GM21529 (cell line): ENCODE measurements around the gene ANKRD11.
"Not testable (repeated sequence)": the region's sequence is repeated elsewhere in the genome, so short reads cannot be mapped to it uniquely, and the experiment has no call there.

ENCODE experiments used
- ATAC-seq: cut with Tn5 transposase; IDR thresholded peaks from one replicate; pipeline ENCODE4 v1.9.1; 2021; ENCODE audit not compliant: unreplicated experiment

Gene ANKRD11

GRCh38 chr16:89304941-89305705 lies 185.2 kb downstream of the ANKRD11 start:
- ATAC-seq, result no peak

GRCh38 chr16:89304181-89304851 lies 186.0 kb downstream of the ANKRD11 start:
- ATAC-seq, result no peak

- no peak for ATAC-seq
Measured at GRCh38 chr16:89303617-89304016, 186.7 kb downstream of the ANKRD11 start.

GRCh38 chr16:89300976-89301360 lies 189.4 kb downstream of the ANKRD11 start:
- ATAC-seq, result no peak

- ATAC-seq, result no peak
Measured at GRCh38 chr16:89300311-89300975, 189.9 kb downstream of the ANKRD11 start.

GRCh38 chr16:89299357-89300111 lies 190.8 kb downstream of the ANKRD11 start:
- ATAC-seq, result not testable (repeated sequence)

- ATAC-seq, result no peak
Measured at GRCh38 chr16:89298623-89299225, 191.6 kb downstream of the ANKRD11 start.

- no peak for ATAC-seq
Measured at GRCh38 chr16:89297910-89298545, 192.3 kb downstream of the ANKRD11 start.

- ATAC-seq, result no peak
Measured at GRCh38 chr16:89297156-89297874, 193.0 kb downstream of the ANKRD11 start.

GRCh38 chr16:89295915-89296314 lies 194.4 kb downstream of the ANKRD11 start:
- no peak for ATAC-seq

GRCh38 chr16:89295071-89295900 lies 195.1 kb downstream of the ANKRD11 start:
- no peak for ATAC-seq

GRCh38 chr16:89294486-89294885 lies 195.9 kb downstream of the ANKRD11 start:
- no peak for ATAC-seq

- no peak for ATAC-seq
Measured at GRCh38 chr16:89293276-89294143, 196.9 kb downstream of the ANKRD11 start.

GRCh38 chr16:89292443-89293078 lies 197.8 kb downstream of the ANKRD11 start:
- ATAC-seq, result no peak

GRCh38 chr16:89291776-89292175 lies 198.6 kb downstream of the ANKRD11 start:
- no peak for ATAC-seq

- ATAC-seq, result no peak
Measured at GRCh38 chr16:89291363-89291762, 199.0 kb downstream of the ANKRD11 start.

- ATAC-seq, result no peak
Measured at GRCh38 chr16:89290887-89291286, 199.5 kb downstream of the ANKRD11 start.
